Cerebellar cortex (tissue), 1 donor: Measurements from ENCODE around the gene MMUT.
"Not testable (repeated sequence)": the region's sequence is repeated elsewhere in the genome, so short reads cannot be mapped to it uniquely, and the experiment has no call there.

Experiments
- DNase-seq: peaks from one replicate; pipeline ENCODE4 v3.0.0-alpha.2; 2015; ENCODE audit warnings: low spot score

Gene MMUT

GRCh38 chr6:49416195-49416594 is 46.9 kb downstream of the MMUT start:
- no peak for DNase-seq

GRCh38 chr6:49415358-49415757 is 47.7 kb downstream of the MMUT start:
- DNase-seq, result no peak

GRCh38 chr6:49410564-49410963 is 52.5 kb downstream of the MMUT start:
- no peak for DNase-seq

GRCh38 chr6:49409951-49410542 is 53.0 kb downstream of the MMUT start:
- peak; percentile 68 for DNase-seq

- no peak for DNase-seq
Measured at GRCh38 chr6:49406250-49406970, 56.6 kb downstream of the MMUT start.

GRCh38 chr6:49401063-49401462 is 62.0 kb downstream of the MMUT start:
- no peak for DNase-seq

- not testable (repeated sequence) for DNase-seq
Measured at GRCh38 chr6:49386667-49387508, 76.2 kb downstream of the MMUT start.

- no peak for DNase-seq
Measured at GRCh38 chr6:49384904-49385303, 78.1 kb downstream of the MMUT start.
